Astrocyte (in vitro differentiated cells and primary cell): ENCODE measurements around the gene SNX32. TPM values are rescaled to one million over a fixed set of nuclear protein-coding genes. Genes with fewer than 3 reads are reported as not detected.

Source experiments
- DNase-seq: peaks from one replicate; pipeline ENCODE4 v3.0.0-alpha.2; 2010; ENCODE audit warnings: low read depth
- FAIRE-seq: peaks from 2 replicates; lab custom pipeline; 2011; peaks lifted over from hg19 to GRCh38; lab: Jason Lieb, UNC
- H2AFZ ChIP-seq: 2 replicates; pipeline ENCODE4 v1.6.0; 2012; ENCODE audit warnings: low read depth, low read length, inconsistent platforms
- H3K27ac ChIP-seq: 2 replicates; pipeline ENCODE4 v1.5.1; 2011; ENCODE audit warnings: low read depth, low read length, inconsistent platforms
- H3K27me3 ChIP-seq: 2 replicates; pipeline ENCODE4 v1.6.0; 2011; ENCODE audit warnings: low read length, inconsistent platforms; ENCODE audit not compliant: insufficient read depth
- H3K36me3 ChIP-seq: 2 replicates; pipeline ENCODE4 v1.5.1; 2011; ENCODE audit warnings: low read length, inconsistent platforms; ENCODE audit not compliant: insufficient read depth
- H3K4me1 ChIP-seq: 2 replicates; pipeline ENCODE4 v1.5.1; 2011; ENCODE audit warnings: low read length, inconsistent platforms; ENCODE audit not compliant: insufficient read depth
- H3K4me2 ChIP-seq: 2 replicates; pipeline ENCODE4 v1.6.0; 2012; ENCODE audit warnings: low read length, inconsistent platforms
- H3K4me3 ChIP-seq: 2 replicates; pipeline ENCODE4 v1.5.1; 2011; ENCODE audit warnings: low read depth, mild to moderate bottlenecking, low read length, inconsistent platforms; ENCODE audit not compliant: insufficient read depth
- H3K79me2 ChIP-seq: 2 replicates; pipeline ENCODE4 v1.6.0; 2012; ENCODE audit warnings: mild to moderate bottlenecking, low read length, inconsistent platforms; ENCODE audit not compliant: insufficient read depth
- H3K9ac ChIP-seq: 2 replicates; pipeline ENCODE4 v1.6.0; 2012; ENCODE audit warnings: mild to moderate bottlenecking, low read length, inconsistent platforms
- H3K9me3 ChIP-seq: 2 replicates; pipeline ENCODE4 v1.5.1; 2012; ENCODE audit warnings: low read depth, mild to moderate bottlenecking, low read length, inconsistent platforms; ENCODE audit not compliant: insufficient read depth
- H4K20me1 ChIP-seq: 2 replicates; pipeline ENCODE4 v1.6.0; 2012; ENCODE audit warnings: low read length, inconsistent platforms; ENCODE audit not compliant: insufficient read depth
- H3K27ac Mint-ChIP-seq: one replicate; pipeline ENCODE4 v1.8.0; 2021; ENCODE audit warnings: mild to moderate bottlenecking, mixed read lengths; ENCODE audit not compliant: unreplicated experiment
- H3K27me3 Mint-ChIP-seq: one replicate; pipeline ENCODE4 v1.8.0; 2021; ENCODE audit warnings: low read depth, mixed read lengths; ENCODE audit not compliant: unreplicated experiment
- H3K36me3 Mint-ChIP-seq: one replicate; pipeline ENCODE4 v1.8.0; 2021; ENCODE audit warnings: low read depth, mixed read lengths; ENCODE audit not compliant: unreplicated experiment
- H3K4me1 Mint-ChIP-seq: one replicate; pipeline ENCODE4 v1.8.0; 2021; ENCODE audit warnings: low read depth, mixed read lengths; ENCODE audit not compliant: unreplicated experiment
- H3K4me3 Mint-ChIP-seq: one replicate; pipeline ENCODE4 v1.8.0; 2021; ENCODE audit warnings: mild to moderate bottlenecking, moderate library complexity, mixed read lengths; ENCODE audit not compliant: unreplicated experiment
- H3K9me3 Mint-ChIP-seq: one replicate; pipeline ENCODE4 v1.8.0; 2021; ENCODE audit warnings: mild to moderate bottlenecking, mixed read lengths; ENCODE audit not compliant: unreplicated experiment
- CTCF ChIP-seq: IDR thresholded peaks from 2 replicates; pipeline ENCODE4 v1.5.1; 2011; ENCODE audit warnings: low read depth, mild to moderate bottlenecking, inconsistent platforms, low read length, moderate library complexity; ENCODE audit not compliant: insufficient read depth
- EZH2 ChIP-seq: IDR thresholded peaks from 2 replicates; pipeline ENCODE4 v1.6.1; 2012; ENCODE audit warnings: mild to moderate bottlenecking, low read length, inconsistent platforms; ENCODE audit not compliant: insufficient read depth
- total RNA-seq: library from RNA; stranded (reverse); gene quantifications from 2 replicates; pipeline ENCODE4 v1.2.1, GENCODE V29; 2021

SNX32 gene
- total RNA-seq, 1 donor from 2014 or later = 1.2 TPM

GRCh38 chr11:65786008-65786785, 47.6 kb upstream of the SNX32 start:
- Mint-ChIP-seq H3K27me3 (peaks cover 58% of the 10 kb centered on the region), H3K27ac (no peak overlapping the region), H3K4me3 (no peak overlapping the region), H3K9me3 (peaks cover 3% of the 10 kb centered on the region), H3K4me1 (no peaks in the 10 kb centered on the region), H3K36me3 (peaks cover 4% of the 10 kb centered on the region)
- no peaks in the 10 kb centered on the region for H4K20me1 ChIP-seq
- H3K4me1 ChIP-seq = no peaks in the 10 kb centered on the region
- TF ChIP-seq EZH2 = peak; percentile 95
- TF ChIP-seq CTCF = no peak
- DNase-seq (no peak), FAIRE-seq (no peak)
- H3K36me3 ChIP-seq = no peaks in the 10 kb centered on the region
- H3K4me3 ChIP-seq = no peak overlapping the region
- no peaks in the 10 kb centered on the region for H3K9me3 ChIP-seq
- H3K79me2 ChIP-seq = no peaks in the 10 kb centered on the region
- H3K27ac ChIP-seq = no peak overlapping the region
- no peak overlapping the region for H2AFZ ChIP-seq
- no peak overlapping the region for H3K4me2 ChIP-seq
- peaks cover 50% of the 10 kb centered on the region for H3K27me3 ChIP-seq
- no peak overlapping the region for H3K9ac ChIP-seq

GRCh38 chr11:65786786-65787636, 46.8 kb upstream of the SNX32 start, which contains the start of gene OVOL1:
TSS of gene OVOL1 (plus strand) at chr11:65787063. CDS start at chr11:65787374, 311 bp downstream.
- Histone ChIP-seq H3K4me1 (no peaks in the 10 kb centered on the region), H3K9me3 (no peaks in the 10 kb centered on the region), H3K27ac (no peak within 1 kb of the TSS), H4K20me1 (no peaks in the 10 kb centered on the region), H3K36me3 (no peaks in the 10 kb centered on the region), H3K4me2 (peak within 1 kb of the TSS; percentile 36), H3K9ac (no peak within 1 kb of the TSS), H3K27me3 (peaks cover 50% of the 10 kb centered on the region), H2AFZ (peak within 1 kb of the TSS; percentile 47), H3K4me3 (no peak within 1 kb of the TSS), H3K79me2 (no peaks in the 10 kb centered on the region)
- H3K27me3 Mint-ChIP-seq = peaks cover 65% of the 10 kb centered on the region
- TF ChIP-seq CTCF (no peak), EZH2 (peak; percentile 97)
- H3K4me1 Mint-ChIP-seq = no peaks in the 10 kb centered on the region
- H3K4me3 Mint-ChIP-seq = peak within 1 kb of the TSS; percentile 40
- peaks cover 3% of the 10 kb centered on the region for H3K9me3 Mint-ChIP-seq
- H3K36me3 Mint-ChIP-seq = peaks cover 4% of the 10 kb centered on the region
- FAIRE-seq (no peak), DNase-seq (no peak)
- no peak within 1 kb of the TSS for H3K27ac Mint-ChIP-seq
